ENCODE results near the gene PGS1.

The PGS1 gene

GRCh38 chr17:78425429-78425828 lies 47.0 kb downstream of the PGS1 start:
- no peak for DNase-seq
- H3K36me3 ChIP-seq (ENCODE audit: control insufficient read depth, insufficient read depth, low read length): peaks cover 72% of the 10 kb centered on the region
- no peaks in the 10 kb centered on the region for H3K4me1 ChIP-seq (ENCODE audit: control insufficient read depth, insufficient read depth, low read length, poor library complexity, severe bottlenecking)
- no peak overlapping the region for H3K27ac ChIP-seq (ENCODE audit: insufficient read depth, low read length, poor library complexity, severe bottlenecking)
- no peaks in the 10 kb centered on the region for H3K27me3 ChIP-seq (replicated peaks; ENCODE audit: control insufficient read depth, insufficient read depth, low read length, poor library complexity, severe bottlenecking)
- H3K4me3 ChIP-seq (ENCODE audit: insufficient read depth, low read depth, low read length, poor library complexity, severe bottlenecking): no peak overlapping the region
- no peaks in the 10 kb centered on the region for H3K9me3 ChIP-seq (ENCODE audit: control insufficient read depth, low read length)

GRCh38 chr17:78426293-78426879 lies 47.9 kb downstream of the PGS1 start:
- Histone ChIP-seq H3K4me3 (ENCODE audit: insufficient read depth, low read depth, low read length, poor library complexity, severe bottlenecking) (no peak overlapping the region), H3K9me3 (ENCODE audit: control insufficient read depth, low read length) (no peaks in the 10 kb centered on the region), H3K36me3 (ENCODE audit: control insufficient read depth, insufficient read depth, low read length) (peaks cover 62% of the 10 kb centered on the region), H3K4me1 (ENCODE audit: control insufficient read depth, insufficient read depth, low read length, poor library complexity, severe bottlenecking) (no peaks in the 10 kb centered on the region), H3K27ac (ENCODE audit: insufficient read depth, low read length, poor library complexity, severe bottlenecking) (no peak overlapping the region), H3K27me3 (replicated peaks; ENCODE audit: control insufficient read depth, insufficient read depth, low read length, poor library complexity, severe bottlenecking) (no peaks in the 10 kb centered on the region)
- DNase-seq: no peak

- H3K9me3 ChIP-seq (ENCODE audit: control insufficient read depth, low read length): no peaks in the 10 kb centered on the region
- H3K4me1 ChIP-seq (ENCODE audit: control insufficient read depth, insufficient read depth, low read length, poor library complexity, severe bottlenecking): no peaks in the 10 kb centered on the region
- no peaks in the 10 kb centered on the region for H3K27me3 ChIP-seq (replicated peaks; ENCODE audit: control insufficient read depth, insufficient read depth, low read length, poor library complexity, severe bottlenecking)
- no peak for DNase-seq
- no peak overlapping the region for H3K27ac ChIP-seq (ENCODE audit: insufficient read depth, low read length, poor library complexity, severe bottlenecking)
- peaks cover 55% of the 10 kb centered on the region for H3K36me3 ChIP-seq (ENCODE audit: control insufficient read depth, insufficient read depth, low read length)
- no peak overlapping the region for H3K4me3 ChIP-seq (ENCODE audit: insufficient read depth, low read depth, low read length, poor library complexity, severe bottlenecking)
These were observed 48.7 kb downstream of the PGS1 start for GRCh38 chr17:78427140-78427539.

- Histone ChIP-seq H3K9me3 (ENCODE audit: control insufficient read depth, low read length) (no peaks in the 10 kb centered on the region), H3K4me1 (ENCODE audit: control insufficient read depth, insufficient read depth, low read length, poor library complexity, severe bottlenecking) (no peaks in the 10 kb centered on the region), H3K27ac (ENCODE audit: insufficient read depth, low read length, poor library complexity, severe bottlenecking) (no peak overlapping the region), H3K27me3 (replicated peaks; ENCODE audit: control insufficient read depth, insufficient read depth, low read length, poor library complexity, severe bottlenecking) (no peaks in the 10 kb centered on the region), H3K4me3 (ENCODE audit: insufficient read depth, low read depth, low read length, poor library complexity, severe bottlenecking) (no peak overlapping the region), H3K36me3 (ENCODE audit: control insufficient read depth, insufficient read depth, low read length) (peaks cover 54% of the 10 kb centered on the region)
- no peak for DNase-seq
These were observed 49.7 kb downstream of the PGS1 start for GRCh38 chr17:78428025-78428575.

GRCh38 chr17:78428836-78429617 lies 50.6 kb downstream of the PGS1 start:
- peaks cover 47% of the 10 kb centered on the region for H3K36me3 ChIP-seq (ENCODE audit: control insufficient read depth, insufficient read depth, low read length)

GRCh38 chr17:78429618-78429995 lies 51.2 kb downstream of the PGS1 start:
- H3K9me3 ChIP-seq (ENCODE audit: control insufficient read depth, low read length): no peaks in the 10 kb centered on the region
- no peak for DNase-seq
- no peaks in the 10 kb centered on the region for H3K27me3 ChIP-seq (replicated peaks; ENCODE audit: control insufficient read depth, insufficient read depth, low read length, poor library complexity, severe bottlenecking)
- no peaks in the 10 kb centered on the region for H3K4me1 ChIP-seq (ENCODE audit: control insufficient read depth, insufficient read depth, low read length, poor library complexity, severe bottlenecking)
- no peak overlapping the region for H3K27ac ChIP-seq (ENCODE audit: insufficient read depth, low read length, poor library complexity, severe bottlenecking)
- H3K4me3 ChIP-seq (ENCODE audit: insufficient read depth, low read depth, low read length, poor library complexity, severe bottlenecking): no peak overlapping the region
- H3K36me3 ChIP-seq (ENCODE audit: control insufficient read depth, insufficient read depth, low read length): peaks cover 41% of the 10 kb centered on the region

More at GRCh38 chr17:78428836-78429617, 50.6 kb downstream of the PGS1 start:
- no peak for DNase-seq
- Histone ChIP-seq H3K4me3 (ENCODE audit: insufficient read depth, low read depth, low read length, poor library complexity, severe bottlenecking) (no peak overlapping the region), H3K27me3 (replicated peaks; ENCODE audit: control insufficient read depth, insufficient read depth, low read length, poor library complexity, severe bottlenecking) (no peaks in the 10 kb centered on the region), H3K4me1 (ENCODE audit: control insufficient read depth, insufficient read depth, low read length, poor library complexity, severe bottlenecking) (no peaks in the 10 kb centered on the region), H3K9me3 (ENCODE audit: control insufficient read depth, low read length) (no peaks in the 10 kb centered on the region), H3K27ac (ENCODE audit: insufficient read depth, low read length, poor library complexity, severe bottlenecking) (no peak overlapping the region)

GRCh38 chr17:78430892-78431691 lies 52.6 kb downstream of the PGS1 start:
- Histone ChIP-seq H3K4me3 (ENCODE audit: insufficient read depth, low read depth, low read length, poor library complexity, severe bottlenecking) (no peak overlapping the region), H3K27ac (ENCODE audit: insufficient read depth, low read length, poor library complexity, severe bottlenecking) (no peak overlapping the region), H3K9me3 (ENCODE audit: control insufficient read depth, low read length) (no peaks in the 10 kb centered on the region), H3K4me1 (ENCODE audit: control insufficient read depth, insufficient read depth, low read length, poor library complexity, severe bottlenecking) (no peaks in the 10 kb centered on the region), H3K36me3 (ENCODE audit: control insufficient read depth, insufficient read depth, low read length) (peaks cover 29% of the 10 kb centered on the region), H3K27me3 (replicated peaks; ENCODE audit: control insufficient read depth, insufficient read depth, low read length, poor library complexity, severe bottlenecking) (no peaks in the 10 kb centered on the region)
- DNase-seq: no peak

- no peaks in the 10 kb centered on the region for H3K9me3 ChIP-seq (ENCODE audit: control insufficient read depth, low read length)
- peaks cover 24% of the 10 kb centered on the region for H3K36me3 ChIP-seq (ENCODE audit: control insufficient read depth, insufficient read depth, low read length)
- no peaks in the 10 kb centered on the region for H3K27me3 ChIP-seq (replicated peaks; ENCODE audit: control insufficient read depth, insufficient read depth, low read length, poor library complexity, severe bottlenecking)
- H3K4me1 ChIP-seq (ENCODE audit: control insufficient read depth, insufficient read depth, low read length, poor library complexity, severe bottlenecking): no peaks in the 10 kb centered on the region
- DNase-seq: no peak
- no peak overlapping the region for H3K27ac ChIP-seq (ENCODE audit: insufficient read depth, low read length, poor library complexity, severe bottlenecking)
- H3K4me3 ChIP-seq (ENCODE audit: insufficient read depth, low read depth, low read length, poor library complexity, severe bottlenecking): no peak overlapping the region
These were observed 53.2 kb downstream of the PGS1 start for GRCh38 chr17:78431692-78431958.

- Histone ChIP-seq H3K9me3 (ENCODE audit: control insufficient read depth, low read length) (no peaks in the 10 kb centered on the region), H3K4me1 (ENCODE audit: control insufficient read depth, insufficient read depth, low read length, poor library complexity, severe bottlenecking) (no peaks in the 10 kb centered on the region), H3K4me3 (ENCODE audit: insufficient read depth, low read depth, low read length, poor library complexity, severe bottlenecking) (no peak overlapping the region), H3K27ac (ENCODE audit: insufficient read depth, low read length, poor library complexity, severe bottlenecking) (no peak overlapping the region), H3K36me3 (ENCODE audit: control insufficient read depth, insufficient read depth, low read length) (peaks cover 16% of the 10 kb centered on the region), H3K27me3 (replicated peaks; ENCODE audit: control insufficient read depth, insufficient read depth, low read length, poor library complexity, severe bottlenecking) (no peaks in the 10 kb centered on the region)
- DNase-seq: no peak
These were observed 54.0 kb downstream of the PGS1 start for GRCh38 chr17:78432226-78433012.
